Body of pancreas (tissue), 4 donors: ENCODE data around the gene CFAP58.

ENCODE experiments used
- POLR2A ChIP-seq, 3 donors: fragments of 450-650 bp; IDR thresholded peaks; one replicate each; pipeline ENCODE4 v1.6.1; 2016; ENCODE audit warnings: antibody characterized with exemption in 3 of 3, mild to moderate bottlenecking in 2 of 3
- TF ChIP-seq, protein P1 (sequence below), 7 experiments: fragments of 450-650 bp in 4 of 7; fragments of 200-600 bp in 3 of 7; sonication (generic) in 3 of 7; IDR thresholded peaks; one replicate each; pipeline ENCODE4 v1.5.1; 2016 to 2019; ENCODE audit warnings: antibody characterized with exemption in 7 of 7

DNA sequence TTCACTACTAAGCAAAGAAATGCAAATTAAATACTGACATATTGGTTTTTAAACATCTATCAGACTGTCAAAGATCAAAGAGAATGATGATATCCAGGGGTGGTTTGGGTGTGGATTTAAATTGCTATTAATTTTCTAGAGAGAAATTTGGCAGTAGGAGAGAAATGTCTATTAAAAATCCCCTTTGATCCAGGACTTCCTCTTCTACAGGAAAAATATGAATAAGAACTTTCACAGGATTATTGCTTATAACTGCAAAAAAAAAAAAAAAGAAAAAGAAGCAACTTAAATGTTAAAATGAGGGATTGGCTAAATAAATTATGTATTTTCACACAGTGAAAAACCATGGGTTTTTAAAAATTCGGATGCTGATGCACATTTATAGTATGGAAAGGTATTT, 21.0 kb downstream of the CFAP58 start:
- no peak for TF ChIP-seq POLR2A (IDR thresholded peaks at IDR 0.05)
- TF ChIP-seq, protein P1, sequence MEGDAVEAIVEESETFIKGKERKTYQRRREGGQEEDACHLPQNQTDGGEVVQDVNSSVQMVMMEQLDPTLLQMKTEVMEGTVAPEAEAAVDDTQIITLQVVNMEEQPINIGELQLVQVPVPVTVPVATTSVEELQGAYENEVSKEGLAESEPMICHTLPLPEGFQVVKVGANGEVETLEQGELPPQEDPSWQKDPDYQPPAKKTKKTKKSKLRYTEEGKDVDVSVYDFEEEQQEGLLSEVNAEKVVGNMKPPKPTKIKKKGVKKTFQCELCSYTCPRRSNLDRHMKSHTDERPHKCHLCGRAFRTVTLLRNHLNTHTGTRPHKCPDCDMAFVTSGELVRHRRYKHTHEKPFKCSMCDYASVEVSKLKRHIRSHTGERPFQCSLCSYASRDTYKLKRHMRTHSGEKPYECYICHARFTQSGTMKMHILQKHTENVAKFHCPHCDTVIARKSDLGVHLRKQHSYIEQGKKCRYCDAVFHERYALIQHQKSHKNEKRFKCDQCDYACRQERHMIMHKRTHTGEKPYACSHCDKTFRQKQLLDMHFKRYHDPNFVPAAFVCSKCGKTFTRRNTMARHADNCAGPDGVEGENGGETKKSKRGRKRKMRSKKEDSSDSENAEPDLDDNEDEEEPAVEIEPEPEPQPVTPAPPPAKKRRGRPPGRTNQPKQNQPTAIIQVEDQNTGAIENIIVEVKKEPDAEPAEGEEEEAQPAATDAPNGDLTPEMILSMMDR (IDR thresholded peaks at IDR 0.05), result no peak
